ENCODE measurements around the gene TFF3. TPM values are rescaled to one million over a fixed set of nuclear protein-coding genes. Genes with fewer than 3 reads are reported as not detected.

Gene TFF3
- total RNA-seq, 1 donor from 2014 or later, result not detected

- no peak overlapping the region for H3K4me3 Mint-ChIP-seq
- DNase-seq (ENCODE audit: low spot score), result no peak
Observed at GRCh38 chr21:42350318-42350910, 35.2 kb upstream of the TFF3 start.

GRCh38 chr21:42349420-42350317 is 34.5 kb upstream of the TFF3 start:
- H3K4me3 Mint-ChIP-seq, result no peak overlapping the region
- Histone ChIP-seq H3K4me2 (no peak overlapping the region), H3K4me1 (no peaks in the 10 kb centered on the region), H3F3A (ENCODE audit: low read depth) (no peaks in the 10 kb centered on the region), H3K79me2 (ENCODE audit: low read depth) (no peaks in the 10 kb centered on the region), H4K20me1 (ENCODE audit: low read depth) (no peaks in the 10 kb centered on the region), H3K27ac (no peak overlapping the region), H2AFZ (replicated peaks) (no peak overlapping the region), H3K4me3 (no peak overlapping the region), H3K36me3 (no peaks in the 10 kb centered on the region), H3K27me3 (no peaks in the 10 kb centered on the region), H3K9me3 (ENCODE audit: low read depth) (peaks cover under 1% of the 10 kb centered on the region), H3K9ac (no peak overlapping the region)
- TF ChIP-seq CTCF (IDR thresholded peaks at IDR 0.05) (no peak), EZH2 (IDR thresholded peaks at IDR 0.05) (no peak), EZH2phosphoT487 (IDR thresholded peaks at IDR 0.05) (no peak)
- no peak for DNase-seq (ENCODE audit: low spot score)
- H3K9me3 Mint-ChIP-seq, result peaks cover 4% of the 10 kb centered on the region
- H3K27ac Mint-ChIP-seq, result no peak overlapping the region
- peaks cover 11% of the 10 kb centered on the region for H3K27me3 Mint-ChIP-seq (ENCODE audit: insufficient read depth, low read depth)
- peaks cover 21% of the 10 kb centered on the region for H3K4me1 Mint-ChIP-seq
- no peaks in the 10 kb centered on the region for H3K36me3 Mint-ChIP-seq

More at GRCh38 chr21:42350318-42350910, 35.2 kb upstream of the TFF3 start:
- Mint-ChIP-seq H3K36me3 (no peaks in the 10 kb centered on the region), H3K4me1 (peaks cover 20% of the 10 kb centered on the region), H3K27ac (peak overlapping the region; percentile 66), H3K9me3 (peaks cover 5% of the 10 kb centered on the region), H3K27me3 (ENCODE audit: insufficient read depth, low read depth) (peaks cover 11% of the 10 kb centered on the region)
- H3K9ac ChIP-seq, result no peak overlapping the region
- H3K4me3 ChIP-seq, result no peak overlapping the region
- TF ChIP-seq EZH2 (IDR thresholded peaks at IDR 0.05) (no peak), EZH2phosphoT487 (IDR thresholded peaks at IDR 0.05) (no peak), CTCF (IDR thresholded peaks at IDR 0.05) (no peak)
- no peaks in the 10 kb centered on the region for H3K27me3 ChIP-seq
- no peaks in the 10 kb centered on the region for H3F3A ChIP-seq (ENCODE audit: low read depth)
- no peaks in the 10 kb centered on the region for H4K20me1 ChIP-seq (ENCODE audit: low read depth)
- no peak overlapping the region for H2AFZ ChIP-seq (replicated peaks)
- H3K27ac ChIP-seq, result no peak overlapping the region
- H3K4me2 ChIP-seq, result no peak overlapping the region
- H3K36me3 ChIP-seq, result no peaks in the 10 kb centered on the region
- peaks cover 4% of the 10 kb centered on the region for H3K9me3 ChIP-seq (ENCODE audit: low read depth)
- H3K79me2 ChIP-seq (ENCODE audit: low read depth), result no peaks in the 10 kb centered on the region
- H3K4me1 ChIP-seq, result no peaks in the 10 kb centered on the region

- Histone ChIP-seq H3K4me3 (no peak overlapping the region), H3F3A (ENCODE audit: low read depth) (no peaks in the 10 kb centered on the region), H3K36me3 (no peaks in the 10 kb centered on the region), H3K79me2 (ENCODE audit: low read depth) (no peaks in the 10 kb centered on the region), H3K4me1 (no peaks in the 10 kb centered on the region), H3K9ac (no peak overlapping the region), H3K4me2 (no peak overlapping the region), H2AFZ (replicated peaks) (no peak overlapping the region), H4K20me1 (ENCODE audit: low read depth) (no peaks in the 10 kb centered on the region), H3K9me3 (ENCODE audit: low read depth) (no peaks in the 10 kb centered on the region), H3K27ac (no peak overlapping the region), H3K27me3 (no peaks in the 10 kb centered on the region)
- no peak overlapping the region for H3K4me3 Mint-ChIP-seq
- no peaks in the 10 kb centered on the region for H3K36me3 Mint-ChIP-seq
- no peak for TF ChIP-seq EZH2phosphoT487 (IDR thresholded peaks at IDR 0.05)
- no peak for TF ChIP-seq EZH2 (IDR thresholded peaks at IDR 0.05)
- no peak for TF ChIP-seq CTCF (IDR thresholded peaks at IDR 0.05)
- peaks cover 26% of the 10 kb centered on the region for H3K4me1 Mint-ChIP-seq
- DNase-seq (ENCODE audit: low spot score), result no peak
- H3K27ac Mint-ChIP-seq, result no peak overlapping the region
- H3K9me3 Mint-ChIP-seq, result no peaks in the 10 kb centered on the region
- H3K27me3 Mint-ChIP-seq (ENCODE audit: insufficient read depth, low read depth), result peaks cover 11% of the 10 kb centered on the region
Observed at GRCh38 chr21:42348762-42349161, 33.6 kb upstream of the TFF3 start.
